IPS-NIHi7 (cell line): Measurements from ENCODE around the gene CASS4.

Experiments
- DNase-seq: peaks from one replicate; pipeline ENCODE4 v3.0.0; 2012; ENCODE audit warnings: mixed read lengths; ENCODE audit errors: extremely low spot score

Gene CASS4

DNA sequence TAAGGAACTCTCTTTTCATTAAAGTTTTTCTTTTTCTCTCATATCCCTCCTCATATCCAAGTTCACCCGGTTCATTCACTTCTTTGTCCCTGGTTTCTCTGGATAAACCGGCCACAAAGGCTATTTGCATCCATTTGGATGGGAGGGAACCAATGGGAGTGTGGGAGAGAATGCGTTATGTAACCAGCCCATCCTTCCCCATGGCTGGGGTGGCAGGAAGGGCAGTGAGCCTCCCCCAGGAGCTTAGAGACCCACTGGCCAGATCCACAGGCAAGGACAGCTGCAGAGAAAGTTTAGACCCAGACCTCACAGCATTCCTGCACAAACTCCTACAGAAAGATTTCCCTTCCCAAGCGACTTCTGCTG is 10.7 kb downstream of the CASS4 start:
- peak; percentile 48 for DNase-seq

GRCh38 chr20:56423211-56423610 is 11.2 kb downstream of the CASS4 start:
- DNase-seq, result no peak

- DNase-seq, result no peak
Measured at GRCh38 chr20:56423886-56424285, 11.8 kb downstream of the CASS4 start.

DNA sequence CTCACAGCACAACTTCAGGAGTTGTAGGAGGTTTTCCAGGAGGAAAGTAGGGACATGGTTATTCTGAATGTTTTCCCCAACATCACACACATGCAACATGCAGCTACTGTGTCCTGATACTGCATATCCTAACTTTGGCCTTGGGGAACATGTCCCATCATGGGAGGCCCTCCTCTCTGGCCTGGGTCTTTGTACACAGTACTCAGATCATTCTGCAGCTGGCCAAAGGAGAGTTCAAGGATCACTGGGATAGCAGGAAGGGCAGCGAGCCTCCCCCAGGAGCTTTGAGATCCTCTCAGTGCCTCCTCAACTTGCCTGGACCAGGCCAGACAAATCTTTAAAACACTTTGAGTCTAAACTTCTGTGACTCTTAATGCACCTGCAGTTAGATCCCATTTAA is 12.9 kb downstream of the CASS4 start:
- DNase-seq, result no peak

DNA sequence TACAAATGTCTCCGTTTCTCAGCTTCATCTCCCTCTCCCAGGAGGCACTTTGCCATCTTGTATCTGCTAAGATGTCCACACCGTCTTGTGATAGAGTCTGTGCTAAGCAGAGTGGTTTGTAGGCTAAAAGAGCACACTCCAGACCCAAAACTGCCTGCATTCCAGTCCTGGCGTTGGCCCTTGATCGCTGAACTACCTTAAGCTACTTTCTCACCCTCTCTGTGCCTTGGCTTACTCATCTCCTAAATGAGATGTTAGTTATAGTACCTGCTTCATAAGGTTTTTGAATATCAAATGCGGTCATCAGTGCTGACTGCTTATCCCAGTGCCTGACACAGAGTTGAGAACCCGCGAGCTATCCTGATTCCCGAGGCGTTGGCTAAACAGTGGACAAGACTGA is 14.0 kb downstream of the CASS4 start:
- no peak for DNase-seq

DNA sequence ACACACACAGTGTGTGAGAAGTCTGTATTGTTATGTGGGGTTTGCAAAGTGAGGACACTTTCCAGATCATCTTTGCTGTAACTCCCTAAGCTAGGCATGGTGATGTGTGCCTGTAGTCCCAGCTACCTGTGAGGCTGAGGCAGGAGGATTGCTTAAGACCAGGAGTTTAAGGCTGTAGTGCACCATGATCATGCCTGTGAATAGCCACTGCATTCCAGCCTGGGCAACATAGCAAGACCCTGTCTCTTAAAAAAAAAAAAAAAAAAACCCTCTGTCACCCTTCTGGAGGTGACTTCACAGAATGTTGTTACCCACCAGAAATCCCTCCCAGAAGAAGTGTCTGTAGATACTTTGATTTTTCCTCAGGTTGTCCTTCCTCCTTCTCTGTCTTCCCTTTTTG is 14.9 kb downstream of the CASS4 start:
- no peak for DNase-seq

- no peak for DNase-seq
Measured at GRCh38 chr20:56427797-56428196, 15.7 kb downstream of the CASS4 start.

- no peak for DNase-seq
Measured at GRCh38 chr20:56428410-56428809, 16.4 kb downstream of the CASS4 start.

GRCh38 chr20:56428881-56429280 is 16.8 kb downstream of the CASS4 start:
- DNase-seq, result no peak

DNA sequence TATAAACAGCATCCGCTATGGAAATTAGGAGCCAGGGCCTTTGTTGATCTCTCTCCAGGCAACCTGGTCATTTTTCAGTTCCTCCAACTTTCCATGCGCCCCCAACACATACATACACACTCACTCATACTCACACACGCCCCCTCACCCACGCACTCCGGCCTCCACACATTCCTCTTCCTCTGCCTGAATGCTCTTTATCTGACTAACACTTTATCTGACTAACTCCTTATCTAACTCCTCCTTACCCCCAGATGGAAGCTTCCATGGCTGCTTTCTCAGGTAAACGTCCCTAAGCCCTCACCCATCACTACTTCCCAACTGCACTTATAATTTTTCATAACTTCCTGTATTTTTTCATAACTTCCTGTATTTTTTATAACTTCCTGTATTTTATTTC is 17.4 kb downstream of the CASS4 start:
- DNase-seq, result no peak

DNA sequence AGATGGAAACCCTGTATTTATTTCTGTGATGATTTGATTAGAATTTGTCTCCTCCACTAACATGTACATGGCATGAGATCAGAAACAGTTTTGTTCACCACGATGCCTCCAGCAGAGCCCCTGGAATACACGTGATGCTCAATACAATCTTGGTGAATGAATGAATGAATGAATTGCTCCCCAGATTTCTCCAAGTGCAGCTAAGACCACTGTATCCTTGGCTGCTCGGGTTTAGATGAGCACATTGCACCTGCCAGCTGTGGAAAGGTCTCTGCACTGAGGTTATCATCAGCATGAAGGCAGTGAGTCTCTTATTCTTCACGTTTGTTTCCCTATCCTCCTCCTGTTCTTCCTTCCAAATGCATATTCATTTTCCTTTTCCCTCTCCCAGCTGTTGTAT is 17.9 kb downstream of the CASS4 start:
- DNase-seq, result no peak

GRCh38 chr20:56430461-56430860 is 18.4 kb downstream of the CASS4 start:
- no peak for DNase-seq

DNA sequence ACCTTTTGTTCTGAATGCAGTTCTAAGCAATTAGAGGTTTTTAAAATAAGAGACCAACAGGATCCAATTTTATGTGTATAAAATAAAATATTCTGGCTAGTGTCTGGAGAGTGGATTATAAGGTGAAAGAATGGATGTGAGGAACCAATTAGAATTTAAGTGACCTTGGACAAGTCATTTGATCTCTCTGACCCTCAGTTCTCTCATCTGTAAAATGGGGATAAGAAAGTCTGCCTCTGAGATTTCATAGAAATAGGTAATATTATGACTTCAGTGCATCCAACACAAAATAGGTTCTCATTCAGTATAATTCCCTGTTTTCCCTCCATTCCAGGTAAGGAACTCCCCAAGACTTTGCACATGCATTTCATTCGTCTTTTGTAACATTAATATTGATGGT is 18.9 kb downstream of the CASS4 start:
- DNase-seq, result no peak

DNA sequence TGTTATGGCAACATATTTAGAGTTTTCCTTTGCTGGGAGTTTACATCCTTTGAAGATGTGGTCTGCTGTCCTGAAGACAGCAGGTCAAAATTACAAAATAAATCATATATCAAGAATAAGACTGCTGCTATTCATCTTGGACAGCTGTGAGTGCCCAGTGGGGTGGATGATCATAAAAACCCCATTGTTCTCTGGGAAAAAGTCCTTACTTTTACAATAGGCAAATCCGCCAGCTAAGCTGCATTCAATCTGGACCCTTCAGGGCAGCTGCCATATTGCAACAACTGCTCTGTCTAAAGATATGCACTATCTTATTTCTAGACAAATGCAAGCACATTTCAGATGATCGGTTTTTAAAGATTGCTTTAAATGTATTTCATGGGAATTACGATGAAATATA is 19.4 kb downstream of the CASS4 start:
- DNase-seq, result no peak

GRCh38 chr20:56433221-56433879 is 21.3 kb downstream of the CASS4 start:
- no peak for DNase-seq

GRCh38 chr20:56433880-56434255 is 21.8 kb downstream of the CASS4 start:
- DNase-seq, result no peak

DNA sequence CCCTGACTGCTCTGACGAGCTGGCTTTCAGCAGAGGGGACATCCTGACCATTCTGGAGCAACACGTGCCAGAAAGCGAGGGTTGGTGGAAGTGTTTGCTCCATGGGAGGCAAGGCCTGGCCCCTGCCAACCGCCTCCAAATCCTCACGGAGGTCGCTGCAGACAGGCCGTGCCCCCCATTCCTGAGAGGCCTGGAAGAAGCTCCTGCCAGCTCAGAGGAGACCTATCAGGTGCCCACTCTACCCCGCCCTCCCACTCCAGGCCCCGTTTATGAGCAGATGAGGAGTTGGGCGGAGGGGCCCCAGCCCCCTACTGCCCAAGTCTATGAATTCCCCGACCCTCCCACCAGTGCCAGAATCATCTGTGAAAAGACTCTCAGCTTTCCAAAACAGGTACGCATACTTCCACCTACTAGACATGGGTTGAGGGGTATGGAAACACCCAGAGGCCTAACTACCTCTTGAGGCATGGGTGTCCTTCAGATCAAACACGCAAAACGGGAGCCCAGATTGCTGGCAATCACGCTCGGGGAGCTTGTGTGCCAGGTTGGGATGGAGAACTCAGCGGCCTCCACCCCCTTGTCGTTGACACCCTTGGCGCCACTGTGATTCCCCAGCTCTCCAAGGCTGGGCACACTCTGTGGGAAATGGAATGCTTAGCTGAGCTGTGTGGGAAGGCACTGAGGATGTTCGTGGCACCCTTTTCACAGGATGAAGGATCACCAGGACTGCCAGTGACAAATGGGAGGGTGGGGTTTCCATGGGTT is 25.3 kb downstream of the CASS4 start:
- DNase-seq, result no peak

DNA sequence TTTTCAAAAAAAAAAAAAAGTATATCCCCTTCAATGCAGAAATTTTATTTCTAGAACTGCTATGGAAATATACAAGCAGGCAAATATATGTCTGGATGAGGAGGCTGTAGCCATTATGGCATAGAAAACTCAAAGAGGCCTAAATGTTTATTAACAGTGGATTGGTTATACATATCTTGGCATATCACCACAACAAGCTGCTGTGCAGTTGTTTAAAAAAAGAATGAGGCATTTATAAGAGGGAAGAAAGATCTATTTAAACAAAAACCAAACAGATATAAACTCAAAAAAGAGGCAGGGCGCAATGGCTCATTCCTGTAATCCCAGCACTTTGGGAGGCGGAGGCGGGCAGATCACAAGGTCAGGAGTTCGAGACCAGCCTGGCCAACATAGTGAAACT is 26.2 kb downstream of the CASS4 start:
- no peak for DNase-seq

DNA sequence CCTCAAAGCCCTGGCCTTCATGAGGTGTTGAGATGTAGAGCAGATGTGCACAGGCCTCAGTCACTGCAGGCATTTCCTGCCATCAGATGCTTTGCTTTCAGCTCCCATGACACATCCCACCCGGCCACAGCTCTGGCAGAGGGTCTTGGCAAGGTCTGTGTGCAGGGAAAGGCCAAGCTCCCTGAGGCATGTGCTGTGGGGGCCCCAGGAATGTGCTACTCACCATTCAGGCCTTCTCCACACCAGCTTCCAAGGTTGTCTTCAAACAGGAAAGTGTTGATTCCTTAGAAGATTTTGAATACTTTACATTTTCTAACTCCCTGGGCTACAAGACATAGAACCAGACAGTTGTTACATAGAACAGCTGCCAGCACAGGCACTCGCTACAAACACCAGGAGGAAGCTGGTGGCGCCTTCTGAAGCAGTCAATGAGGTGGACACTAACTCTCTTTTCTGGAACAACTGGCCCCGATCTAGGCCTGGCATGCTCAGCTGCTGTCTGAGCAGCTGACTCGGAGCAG is 27.8 kb downstream of the CASS4 start:
- DNase-seq, result no peak

- DNase-seq, result no peak
Measured at GRCh38 chr20:56440346-56441007, 28.4 kb downstream of the CASS4 start.

DNA sequence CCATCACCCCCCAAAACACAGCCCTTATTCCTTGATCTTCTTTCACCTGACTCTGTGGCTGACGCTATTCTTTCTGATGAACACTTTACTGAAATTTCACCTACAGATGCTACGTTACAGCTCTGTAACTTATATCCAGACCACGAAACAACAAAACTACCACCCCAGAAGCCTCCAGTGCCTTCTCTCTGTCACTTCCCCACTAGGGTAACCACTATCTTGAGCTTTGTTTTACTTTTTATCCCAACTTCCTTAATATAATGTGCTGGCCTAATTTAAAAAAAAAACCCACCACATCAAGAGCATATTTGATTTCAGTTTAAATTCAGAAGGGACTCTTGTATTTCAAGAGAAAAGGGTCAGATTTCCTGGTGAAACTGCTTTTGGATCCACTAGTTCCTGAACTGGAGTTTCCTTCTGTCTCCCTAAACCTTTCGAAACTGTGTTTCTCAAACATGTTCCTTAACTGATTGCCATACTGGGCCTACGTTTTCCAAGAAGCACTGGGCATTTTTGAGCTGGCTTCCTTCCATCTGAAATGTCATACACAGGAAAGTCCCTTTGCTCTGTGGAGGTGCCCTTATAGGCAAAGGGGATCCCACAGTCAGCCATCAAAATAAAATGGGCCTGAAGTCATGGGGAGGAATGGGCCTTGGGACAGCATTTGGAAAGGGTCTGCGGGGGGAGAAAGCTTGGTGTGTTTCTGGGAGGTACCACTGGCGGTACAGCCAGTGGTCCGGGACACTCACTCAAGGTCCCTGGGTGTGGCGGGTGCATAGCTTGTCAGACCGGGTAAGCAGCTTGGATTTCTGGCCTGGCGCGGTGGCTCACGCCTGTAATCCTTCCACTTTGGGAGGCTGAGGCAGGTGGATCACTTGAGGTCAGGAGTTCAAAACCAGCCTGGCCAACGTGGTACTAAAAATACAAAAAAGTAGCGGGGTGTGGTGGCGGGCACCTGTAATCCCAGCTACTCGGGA is 30.6 kb downstream of the CASS4 start:
- DNase-seq, result no peak
